ENCODE results near the gene VAX1.

The VAX1 gene

GRCh38 chr10:117167789-117168674 lies 30.0 kb upstream of the VAX1 start:
- no peak for TF ChIP-seq POLR2A (IDR thresholded peaks at IDR 0.05; ENCODE audit: low read depth, low read length)
- no peak for FAIRE-seq
- peak; percentile 86 for DNase-seq (ENCODE audit: insufficient read length, low spot score)

GRCh38 chr10:117167346-117167788 lies 29.3 kb upstream of the VAX1 start:
- DNase-seq (ENCODE audit: insufficient read length, low spot score) (no peak), FAIRE-seq (no peak)
- no peak for TF ChIP-seq POLR2A (IDR thresholded peaks at IDR 0.05; ENCODE audit: low read depth, low read length)

GRCh38 chr10:117166418-117167345 lies 28.6 kb upstream of the VAX1 start:
- FAIRE-seq (no peak), DNase-seq (ENCODE audit: insufficient read length, low spot score) (no peak)

GRCh38 chr10:117165538-117166417 lies 27.7 kb upstream of the VAX1 start:
- peak; percentile 34 for DNase-seq (ENCODE audit: insufficient read length, low spot score)
- no peak for FAIRE-seq
- no peak for TF ChIP-seq POLR2A (IDR thresholded peaks at IDR 0.05; ENCODE audit: low read depth, low read length)

More at GRCh38 chr10:117166418-117167345, 28.6 kb upstream of the VAX1 start:
- TF ChIP-seq POLR2A (IDR thresholded peaks at IDR 0.05; ENCODE audit: low read depth, low read length), result no peak

GRCh38 chr10:117164592-117165537 lies 26.8 kb upstream of the VAX1 start:
- TF ChIP-seq POLR2A (IDR thresholded peaks at IDR 0.05; ENCODE audit: low read depth, low read length), result no peak
- DNase-seq (ENCODE audit: insufficient read length, low spot score) (no peak), FAIRE-seq (no peak)

GRCh38 chr10:117163954-117164548 lies 26.0 kb upstream of the VAX1 start:
- DNase-seq (ENCODE audit: insufficient read length, low spot score) (no peak), FAIRE-seq (no peak)
- TF ChIP-seq POLR2A (IDR thresholded peaks at IDR 0.05; ENCODE audit: low read depth, low read length), result no peak

- FAIRE-seq, result no peak
- TF ChIP-seq POLR2A (IDR thresholded peaks at IDR 0.05; ENCODE audit: low read depth, low read length), result no peak
- no peak for DNase-seq (ENCODE audit: insufficient read length, low spot score)
These were observed 25.2 kb upstream of the VAX1 start for GRCh38 chr10:117163061-117163953.

- DNase-seq (ENCODE audit: insufficient read length, low spot score) (no peak), FAIRE-seq (no peak)
- TF ChIP-seq POLR2A (IDR thresholded peaks at IDR 0.05; ENCODE audit: low read depth, low read length), result no peak
These were observed 24.3 kb upstream of the VAX1 start for GRCh38 chr10:117162093-117163060.

- FAIRE-seq, result no peak
- no peak for DNase-seq (ENCODE audit: insufficient read length, low spot score)
These were observed 23.4 kb upstream of the VAX1 start for GRCh38 chr10:117161386-117162033.

GRCh38 chr10:117160567-117160966 lies 22.5 kb upstream of the VAX1 start:
- FAIRE-seq (no peak), DNase-seq (ENCODE audit: insufficient read length, low spot score) (no peak)
- no peak for TF ChIP-seq POLR2A (IDR thresholded peaks at IDR 0.05; ENCODE audit: low read depth, low read length)

More at GRCh38 chr10:117161386-117162033, 23.4 kb upstream of the VAX1 start:
- TF ChIP-seq POLR2A (IDR thresholded peaks at IDR 0.05; ENCODE audit: low read depth, low read length), result no peak

Measured in H54 (cell line).